ENCODE results near the gene SLC35F3. TPM values are rescaled to one million over a fixed set of nuclear protein-coding genes. Genes with fewer than 3 reads are reported as not detected.

SLC35F3 gene
- total RNA-seq, 1 experiment from 2014 or later, result 0.94 TPM

DNA sequence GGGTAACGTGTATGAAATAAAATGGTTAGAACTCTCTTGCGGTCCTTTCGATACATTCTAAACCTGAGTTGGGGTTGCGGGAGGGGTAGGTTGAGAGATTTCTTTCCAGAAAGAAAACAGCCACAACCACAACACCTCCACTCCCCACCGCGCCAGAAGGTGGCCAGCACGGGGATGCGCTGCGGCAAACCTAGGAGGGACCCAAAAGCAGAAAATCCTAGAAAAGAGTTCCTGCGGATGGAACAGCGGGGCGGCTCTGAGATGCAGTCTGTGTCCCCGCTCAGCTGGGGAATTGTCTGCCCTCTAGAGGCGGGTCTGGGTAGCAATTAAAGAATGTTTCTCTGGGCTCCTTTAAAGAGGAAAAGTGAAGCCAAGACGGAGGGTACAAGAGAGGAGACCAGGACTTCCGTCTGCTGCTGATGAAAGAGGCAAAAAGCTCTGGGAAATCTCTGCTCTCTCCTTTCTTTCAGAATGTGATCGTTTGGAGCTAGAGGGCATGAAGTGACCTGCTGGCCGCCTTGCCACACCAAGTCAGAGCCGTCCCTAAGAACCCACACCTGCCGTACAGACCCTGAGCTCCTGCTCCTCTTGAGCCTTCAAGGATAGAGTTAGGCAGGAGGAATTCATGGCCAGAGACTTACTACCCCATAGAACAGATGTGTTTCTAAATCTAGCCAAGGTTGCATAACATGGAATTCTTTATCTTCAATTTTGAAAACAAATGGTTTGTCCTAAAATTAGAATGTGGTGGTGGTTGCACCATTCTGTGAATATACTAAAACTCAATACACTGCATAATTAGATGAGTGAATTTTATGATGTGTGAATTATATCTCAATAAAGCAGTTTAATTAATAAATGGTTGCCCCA lies 422.3 kb downstream of the SLC35F3 start:
- peak overlapping the region; percentile 53 for H3K4me3 Mint-ChIP-seq
- peaks cover 26% of the 10 kb centered on the region for H3K27me3 Mint-ChIP-seq (ENCODE audit: low read depth)
- no peak overlapping the region for H3K27ac Mint-ChIP-seq
- ChIA-PET POLR2A (no interaction called here), CTCF (interaction anchor here (0.7 to 4.8 kb wide), 23 partner anchors 10 to 766 kb away, joined by 3 to 32 read pairs (median 4); partner anchors contain the start of gene COA6)
- TF ChIP-seq ZNF121 (CRISPR knock-in tag; IDR thresholded peaks at IDR 0.05), result no peak
- TF ChIP-seq, protein P1, sequence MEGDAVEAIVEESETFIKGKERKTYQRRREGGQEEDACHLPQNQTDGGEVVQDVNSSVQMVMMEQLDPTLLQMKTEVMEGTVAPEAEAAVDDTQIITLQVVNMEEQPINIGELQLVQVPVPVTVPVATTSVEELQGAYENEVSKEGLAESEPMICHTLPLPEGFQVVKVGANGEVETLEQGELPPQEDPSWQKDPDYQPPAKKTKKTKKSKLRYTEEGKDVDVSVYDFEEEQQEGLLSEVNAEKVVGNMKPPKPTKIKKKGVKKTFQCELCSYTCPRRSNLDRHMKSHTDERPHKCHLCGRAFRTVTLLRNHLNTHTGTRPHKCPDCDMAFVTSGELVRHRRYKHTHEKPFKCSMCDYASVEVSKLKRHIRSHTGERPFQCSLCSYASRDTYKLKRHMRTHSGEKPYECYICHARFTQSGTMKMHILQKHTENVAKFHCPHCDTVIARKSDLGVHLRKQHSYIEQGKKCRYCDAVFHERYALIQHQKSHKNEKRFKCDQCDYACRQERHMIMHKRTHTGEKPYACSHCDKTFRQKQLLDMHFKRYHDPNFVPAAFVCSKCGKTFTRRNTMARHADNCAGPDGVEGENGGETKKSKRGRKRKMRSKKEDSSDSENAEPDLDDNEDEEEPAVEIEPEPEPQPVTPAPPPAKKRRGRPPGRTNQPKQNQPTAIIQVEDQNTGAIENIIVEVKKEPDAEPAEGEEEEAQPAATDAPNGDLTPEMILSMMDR (IDR thresholded peaks at IDR 0.05), result peak; percentile 65
- DNase-seq (ENCODE audit: low spot score), result peak; percentile 79
- H3K9me3 Mint-ChIP-seq, result no peaks in the 10 kb centered on the region
- H3K36me3 Mint-ChIP-seq, result no peaks in the 10 kb centered on the region
- peaks cover 9% of the 10 kb centered on the region for H3K4me1 Mint-ChIP-seq
- ATAC-seq, result peak; percentile 81

DNA sequence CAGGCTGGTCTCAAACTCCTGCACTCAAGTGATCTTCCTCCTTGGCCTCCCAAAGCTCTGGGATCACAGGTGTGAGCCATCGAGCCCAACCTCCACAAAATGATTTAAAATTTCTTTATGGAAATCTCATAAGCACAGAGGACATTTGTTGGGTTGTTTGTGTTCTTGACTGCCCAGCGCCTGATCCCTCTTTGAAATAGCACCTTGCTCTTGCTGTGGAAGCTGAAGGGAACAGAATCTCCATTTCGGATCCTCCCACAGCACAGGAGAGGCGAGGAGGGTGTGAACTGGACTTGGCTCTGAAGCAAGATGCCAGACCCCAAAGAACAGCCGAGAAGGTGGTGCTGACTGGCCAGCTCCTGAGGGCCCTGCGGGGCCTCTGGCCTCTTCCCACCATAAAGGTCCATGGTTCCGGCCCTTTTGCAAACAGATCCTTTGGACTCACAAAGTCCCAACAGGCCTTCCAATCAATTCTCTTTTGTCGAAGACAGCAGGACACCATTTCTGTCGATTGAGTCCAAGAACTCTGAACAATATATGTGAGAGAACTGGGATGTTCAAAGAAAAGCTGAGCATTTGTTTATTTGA lies 423.2 kb downstream of the SLC35F3 start:
- DNase-seq (ENCODE audit: low spot score) (no peak), ATAC-seq (no peak)
- ChIA-PET CTCF (interaction anchor here (0.7 to 4.8 kb wide), 9 partner anchors 9 to 766 kb away, joined by 3 to 32 read pairs (median 6); no protein-coding TSS in a partner anchor), POLR2A (no interaction called here)
- Mint-ChIP-seq H3K4me1 (peaks cover 15% of the 10 kb centered on the region), H3K36me3 (no peaks in the 10 kb centered on the region), H3K9me3 (no peaks in the 10 kb centered on the region), H3K27me3 (ENCODE audit: low read depth) (peaks cover 26% of the 10 kb centered on the region), H3K27ac (no peak overlapping the region), H3K4me3 (no peak overlapping the region)
- no peak for TF ChIP-seq ZNF396 (CRISPR knock-in tag; IDR thresholded peaks at IDR 0.05; ENCODE audit: borderline replicate concordance)
- peak; percentile 56; the same call in 1 of the 2 replicates for TF ChIP-seq GABPB1 (CRISPR knock-in tag; IDR thresholded peaks at IDR 0.05)

DNA sequence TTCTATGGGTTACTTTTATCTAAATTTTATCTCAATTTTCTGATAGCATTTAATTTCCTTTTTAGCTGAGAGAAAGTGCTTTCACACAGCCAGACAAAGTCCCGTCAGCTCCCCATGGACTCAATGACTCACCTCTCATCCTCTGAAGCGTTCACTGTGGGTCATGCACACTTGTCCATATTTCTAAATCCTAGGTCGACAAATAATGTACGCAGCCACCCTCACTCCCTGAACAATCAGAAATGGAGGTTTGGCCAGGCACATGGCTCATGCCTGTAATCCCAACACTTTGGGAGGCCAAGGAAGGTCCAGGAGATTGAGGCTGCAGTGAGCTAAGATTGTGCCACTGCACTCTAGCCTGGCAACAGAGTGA lies 426.4 kb downstream of the SLC35F3 start:
- POLR2A ChIA-PET, result no interaction called here
- ATAC-seq (no peak), DNase-seq (ENCODE audit: low spot score) (no peak)
- peaks cover 15% of the 10 kb centered on the region for H3K4me1 Mint-ChIP-seq
- no peak overlapping the region for H3K27ac Mint-ChIP-seq
- CTCF ChIA-PET, result interaction anchor here (0.6 to 1.7 kb wide), 2 partner anchors 8 to 268 kb away, joined by 4 to 5 read pairs; no protein-coding TSS in a partner anchor
- TF ChIP-seq CREB1 (CRISPR knock-in tag; IDR thresholded peaks at IDR 0.05) (no peak), NFYB (CRISPR knock-in tag; conservative IDR thresholded peaks at IDR 0.05; ENCODE audit: low read depth) (no peak), ZBTB21 (CRISPR knock-in tag; IDR thresholded peaks at IDR 0.05; ENCODE audit: borderline replicate concordance) (no peak), NR3C1 (CRISPR knock-in tag; conservative IDR thresholded peaks at IDR 0.05; ENCODE audit: low read depth) (no peak), SMAD4 (CRISPR knock-in tag; IDR thresholded peaks at IDR 0.05) (no peak), PRRX2 (CRISPR knock-in tag; IDR thresholded peaks at IDR 0.05) (no peak), NR2C2 (CRISPR knock-in tag; IDR thresholded peaks at IDR 0.05) (no peak), RORB (CRISPR knock-in tag; IDR thresholded peaks at IDR 0.05) (no peak), NFE2L1 (CRISPR knock-in tag; IDR thresholded peaks at IDR 0.05) (no peak)
- TF ChIP-seq, protein P2, sequence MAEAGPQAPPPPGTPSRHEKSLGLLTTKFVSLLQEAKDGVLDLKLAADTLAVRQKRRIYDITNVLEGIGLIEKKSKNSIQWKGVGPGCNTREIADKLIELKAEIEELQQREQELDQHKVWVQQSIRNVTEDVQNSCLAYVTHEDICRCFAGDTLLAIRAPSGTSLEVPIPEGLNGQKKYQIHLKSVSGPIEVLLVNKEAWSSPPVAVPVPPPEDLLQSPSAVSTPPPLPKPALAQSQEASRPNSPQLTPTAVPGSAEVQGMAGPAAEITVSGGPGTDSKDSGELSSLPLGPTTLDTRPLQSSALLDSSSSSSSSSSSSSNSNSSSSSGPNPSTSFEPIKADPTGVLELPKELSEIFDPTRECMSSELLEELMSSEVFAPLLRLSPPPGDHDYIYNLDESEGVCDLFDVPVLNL (CRISPR knock-in tag; IDR thresholded peaks at IDR 0.05; ENCODE audit: borderline replicate concordance, low read depth), result no peak
- TF ChIP-seq, protein P3, sequence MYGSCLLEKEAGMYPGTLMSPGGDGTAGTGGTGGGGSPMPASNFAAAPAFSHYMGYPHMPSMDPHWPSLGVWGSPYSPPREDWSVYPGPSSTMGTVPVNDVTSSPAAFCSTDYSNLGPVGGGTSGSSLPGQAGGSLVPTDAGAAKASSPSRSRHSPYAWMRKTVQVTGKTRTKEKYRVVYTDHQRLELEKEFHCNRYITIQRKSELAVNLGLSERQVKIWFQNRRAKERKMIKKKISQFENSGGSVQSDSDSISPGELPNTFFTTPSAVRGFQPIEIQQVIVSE (CRISPR knock-in tag; IDR thresholded peaks at IDR 0.05; ENCODE audit: borderline replicate concordance), result no peak
- TF ChIP-seq, protein P4, sequence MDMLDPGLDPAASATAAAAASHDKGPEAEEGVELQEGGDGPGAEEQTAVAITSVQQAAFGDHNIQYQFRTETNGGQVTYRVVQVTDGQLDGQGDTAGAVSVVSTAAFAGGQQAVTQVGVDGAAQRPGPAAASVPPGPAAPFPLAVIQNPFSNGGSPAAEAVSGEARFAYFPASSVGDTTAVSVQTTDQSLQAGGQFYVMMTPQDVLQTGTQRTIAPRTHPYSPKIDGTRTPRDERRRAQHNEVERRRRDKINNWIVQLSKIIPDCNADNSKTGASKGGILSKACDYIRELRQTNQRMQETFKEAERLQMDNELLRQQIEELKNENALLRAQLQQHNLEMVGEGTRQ (CRISPR knock-in tag; IDR thresholded peaks at IDR 0.05), result no peak
- TF ChIP-seq, protein P5, sequence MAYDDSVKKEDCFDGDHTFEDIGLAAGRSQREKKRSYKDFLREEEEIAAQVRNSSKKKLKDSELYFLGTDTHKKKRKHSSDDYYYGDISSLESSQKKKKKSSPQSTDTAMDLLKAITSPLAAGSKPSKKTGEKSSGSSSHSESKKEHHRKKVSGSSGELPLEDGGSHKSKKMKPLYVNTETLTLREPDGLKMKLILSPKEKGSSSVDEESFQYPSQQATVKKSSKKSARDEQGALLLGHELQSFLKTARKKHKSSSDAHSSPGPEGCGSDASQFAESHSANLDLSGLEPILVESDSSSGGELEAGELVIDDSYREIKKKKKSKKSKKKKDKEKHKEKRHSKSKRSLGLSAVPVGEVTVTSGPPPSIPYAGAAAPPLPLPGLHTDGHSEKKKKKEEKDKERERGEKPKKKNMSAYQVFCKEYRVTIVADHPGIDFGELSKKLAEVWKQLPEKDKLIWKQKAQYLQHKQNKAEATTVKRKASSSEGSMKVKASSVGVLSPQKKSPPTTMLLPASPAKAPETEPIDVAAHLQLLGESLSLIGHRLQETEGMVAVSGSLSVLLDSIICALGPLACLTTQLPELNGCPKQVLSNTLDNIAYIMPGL (CRISPR knock-in tag; IDR thresholded peaks at IDR 0.05), result no peak
- TF ChIP-seq, protein P6, sequence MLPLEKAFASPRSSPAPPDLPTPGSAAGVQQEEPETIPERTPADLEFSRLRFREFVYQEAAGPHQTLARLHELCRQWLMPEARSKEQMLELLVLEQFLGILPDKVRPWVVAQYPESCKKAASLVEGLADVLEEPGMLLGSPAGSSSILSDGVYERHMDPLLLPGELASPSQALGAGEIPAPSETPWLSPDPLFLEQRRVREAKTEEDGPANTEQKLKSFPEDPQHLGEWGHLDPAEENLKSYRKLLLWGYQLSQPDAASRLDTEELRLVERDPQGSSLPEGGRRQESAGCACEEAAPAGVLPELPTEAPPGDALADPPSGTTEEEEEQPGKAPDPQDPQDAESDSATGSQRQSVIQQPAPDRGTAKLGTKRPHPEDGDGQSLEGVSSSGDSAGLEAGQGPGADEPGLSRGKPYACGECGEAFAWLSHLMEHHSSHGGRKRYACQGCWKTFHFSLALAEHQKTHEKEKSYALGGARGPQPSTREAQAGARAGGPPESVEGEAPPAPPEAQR (CRISPR knock-in tag; IDR thresholded peaks at IDR 0.05), result no peak
- H3K27me3 Mint-ChIP-seq (ENCODE audit: low read depth), result peaks cover 12% of the 10 kb centered on the region
- peaks cover 2% of the 10 kb centered on the region for H3K9me3 Mint-ChIP-seq
- H3K4me3 Mint-ChIP-seq, result no peak overlapping the region
- no peaks in the 10 kb centered on the region for H3K36me3 Mint-ChIP-seq
